GM18519 (cell line): ENCODE measurements around the gene TMEM63A.

ENCODE experiments used
- ATAC-seq: cut with Tn5 transposase; IDR thresholded peaks from one replicate; pipeline ENCODE4 v1.9.1; 2021; ENCODE audit warnings: mild to moderate bottlenecking, moderate library complexity; ENCODE audit not compliant: unreplicated experiment, low FRiP score

The TMEM63A gene

DNA sequence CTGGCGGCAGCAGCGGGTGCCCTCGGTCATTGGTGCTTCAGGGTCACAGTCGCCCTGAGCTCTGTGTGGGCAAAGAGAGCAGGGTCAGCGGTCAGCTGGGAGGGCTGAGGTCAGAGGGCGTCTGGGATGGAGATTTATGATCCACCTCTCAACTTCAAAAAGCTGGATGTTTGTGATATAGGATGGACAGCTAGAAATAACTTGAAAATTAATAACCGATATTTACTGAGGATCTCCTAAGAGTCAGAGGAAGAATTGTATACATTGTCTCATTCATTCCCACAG is 4.8 kb upstream of the TMEM63A start:
- ATAC-seq = no peak

DNA sequence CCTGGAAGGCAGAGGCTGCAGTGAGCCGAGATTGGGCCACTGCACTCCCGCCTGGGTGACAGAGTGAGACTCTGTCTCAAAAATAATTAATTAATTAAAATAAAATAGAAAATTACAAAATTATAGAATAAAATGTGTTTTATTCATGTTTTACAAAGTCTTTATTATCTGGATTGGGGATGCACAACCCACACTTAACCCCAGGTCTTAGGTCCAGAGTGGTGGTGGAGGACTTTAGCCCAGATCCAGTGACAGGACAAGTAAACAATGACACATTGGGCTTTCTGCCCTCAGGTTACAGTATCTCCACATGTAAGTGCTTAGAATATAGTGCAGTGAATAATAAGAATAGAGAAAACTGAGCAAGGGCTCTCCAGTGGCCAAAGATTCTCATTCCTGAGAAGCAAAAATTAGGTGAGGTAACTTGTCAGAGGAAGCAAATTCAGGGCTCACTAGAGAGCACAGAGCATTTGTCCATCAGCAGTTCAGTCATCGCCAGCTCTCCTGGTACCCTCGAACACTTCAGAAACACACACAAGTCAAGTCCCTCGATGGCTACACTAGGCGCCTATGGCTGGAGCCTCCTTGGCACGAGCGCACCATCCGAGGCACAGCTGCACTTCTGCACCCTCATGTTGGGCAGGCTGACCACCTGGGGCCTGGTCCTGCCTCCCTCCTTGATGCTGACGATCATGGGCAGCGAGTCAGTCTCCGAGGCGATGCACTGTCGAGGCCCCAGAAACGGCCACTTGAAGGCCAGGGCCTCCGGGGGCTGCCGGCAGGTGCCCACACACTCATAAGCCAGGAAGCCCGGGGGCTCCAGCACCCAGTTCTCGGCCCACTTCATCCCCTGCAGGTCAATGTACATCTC is 4.2 kb upstream of the TMEM63A start:
- ATAC-seq = no peak

DNA sequence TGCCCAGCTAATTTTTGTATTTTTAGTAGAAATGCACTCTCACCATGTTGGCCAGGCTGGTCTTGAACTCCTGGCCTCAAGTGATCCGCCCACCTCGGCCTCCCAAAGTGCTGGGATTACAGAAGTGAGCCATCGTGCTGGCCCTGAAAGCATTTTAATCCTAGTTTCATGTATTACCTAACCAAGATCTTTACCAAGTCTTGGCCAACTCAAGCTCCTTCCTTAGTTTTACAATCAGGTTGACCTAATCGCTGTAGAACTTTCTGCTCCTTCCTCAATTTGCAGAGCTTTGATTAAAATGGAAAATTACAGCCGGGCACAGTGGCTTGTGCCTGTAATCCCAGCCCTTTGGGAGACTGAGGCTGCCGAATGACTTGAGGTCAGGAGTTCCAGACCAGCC is 3.2 kb upstream of the TMEM63A start:
- ATAC-seq = no peak

DNA sequence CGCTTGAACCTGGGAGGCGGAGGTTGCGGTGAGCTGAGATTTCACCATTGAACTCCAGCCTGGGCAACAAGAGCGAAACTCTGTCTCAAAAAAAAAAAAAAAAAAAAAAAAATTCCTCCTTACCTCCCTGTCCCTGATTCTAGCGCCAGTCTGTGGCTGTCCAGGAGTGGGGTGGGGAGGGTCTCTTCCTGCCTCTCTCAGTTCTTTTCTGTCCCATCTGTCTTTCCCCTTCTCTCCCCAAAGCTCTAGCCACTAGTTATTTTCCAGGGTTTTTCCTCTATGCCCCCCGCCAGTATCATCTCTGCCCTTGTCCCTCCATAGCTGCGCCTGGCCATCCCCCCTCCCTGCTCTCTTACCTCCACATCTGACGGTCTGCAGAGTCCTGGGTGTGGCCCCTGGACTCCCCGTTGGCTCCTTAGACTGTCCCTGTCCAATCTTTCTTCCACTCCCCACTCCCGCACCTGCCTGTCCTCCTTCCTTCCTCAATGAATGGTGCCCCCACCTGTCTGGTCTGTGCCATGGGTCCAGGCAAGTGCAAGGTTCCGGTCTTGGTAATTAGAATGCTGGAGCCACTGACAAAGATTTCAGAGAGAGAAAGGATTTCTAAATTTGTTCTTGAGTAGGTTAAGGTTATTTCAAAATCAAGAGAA is 1.6 kb upstream of the TMEM63A start:
- ATAC-seq = no peak

GRCh38 chr1:225882694-225883615 is 775 bp upstream of the TMEM63A start:
- peak; percentile 1 for ATAC-seq

- ATAC-seq = no peak
These were observed 860 bp downstream of the TMEM63A start for GRCh38 chr1:225881081-225881958.

GRCh38 chr1:225880636-225881035 is 1.5 kb downstream of the TMEM63A start:
- ATAC-seq = no peak

- ATAC-seq = no peak
These were observed 2.0 kb downstream of the TMEM63A start for GRCh38 chr1:225880222-225880588.

DNA sequence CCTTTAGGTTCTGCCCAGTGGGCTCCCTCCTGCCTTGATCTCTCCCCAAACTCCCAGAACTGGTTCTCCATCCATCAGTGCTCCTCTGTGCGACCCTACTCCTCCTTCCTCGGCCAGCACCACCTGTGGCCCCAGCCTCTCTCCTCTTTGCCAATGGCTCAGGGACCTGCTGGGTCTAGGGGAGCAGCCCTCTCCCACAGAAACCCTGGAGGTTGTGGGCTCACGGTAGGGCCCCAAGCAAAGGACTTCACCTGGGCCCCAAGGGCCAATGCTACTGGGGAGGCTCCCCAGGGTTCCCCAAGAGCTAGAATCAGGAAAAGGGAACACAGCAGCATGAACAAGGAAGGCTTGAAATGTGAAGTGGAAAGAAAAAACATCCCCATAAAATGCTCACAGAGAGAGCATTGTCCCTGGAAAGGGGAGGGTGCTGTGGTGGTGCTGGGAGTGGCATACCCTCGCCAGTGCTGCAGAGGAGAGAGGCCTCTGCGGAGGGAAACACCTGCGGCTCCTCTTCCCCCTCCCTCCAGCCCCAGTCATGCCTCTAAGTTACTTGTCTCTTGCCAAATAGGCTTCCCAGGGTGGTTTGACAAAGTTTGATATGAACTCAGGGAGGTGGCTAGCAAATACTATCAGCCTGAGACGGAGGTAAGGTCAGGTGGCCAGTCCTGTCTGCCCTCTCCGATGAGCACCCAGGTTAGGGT is 2.5 kb downstream of the TMEM63A start:
- ATAC-seq = no peak

GRCh38 chr1:225878282-225878681 is 3.9 kb downstream of the TMEM63A start:
- no peak for ATAC-seq

GRCh38 chr1:225877580-225877979 is 4.6 kb downstream of the TMEM63A start:
- no peak for ATAC-seq

GRCh38 chr1:225876900-225877510 is 5.2 kb downstream of the TMEM63A start:
- no peak for ATAC-seq

DNA sequence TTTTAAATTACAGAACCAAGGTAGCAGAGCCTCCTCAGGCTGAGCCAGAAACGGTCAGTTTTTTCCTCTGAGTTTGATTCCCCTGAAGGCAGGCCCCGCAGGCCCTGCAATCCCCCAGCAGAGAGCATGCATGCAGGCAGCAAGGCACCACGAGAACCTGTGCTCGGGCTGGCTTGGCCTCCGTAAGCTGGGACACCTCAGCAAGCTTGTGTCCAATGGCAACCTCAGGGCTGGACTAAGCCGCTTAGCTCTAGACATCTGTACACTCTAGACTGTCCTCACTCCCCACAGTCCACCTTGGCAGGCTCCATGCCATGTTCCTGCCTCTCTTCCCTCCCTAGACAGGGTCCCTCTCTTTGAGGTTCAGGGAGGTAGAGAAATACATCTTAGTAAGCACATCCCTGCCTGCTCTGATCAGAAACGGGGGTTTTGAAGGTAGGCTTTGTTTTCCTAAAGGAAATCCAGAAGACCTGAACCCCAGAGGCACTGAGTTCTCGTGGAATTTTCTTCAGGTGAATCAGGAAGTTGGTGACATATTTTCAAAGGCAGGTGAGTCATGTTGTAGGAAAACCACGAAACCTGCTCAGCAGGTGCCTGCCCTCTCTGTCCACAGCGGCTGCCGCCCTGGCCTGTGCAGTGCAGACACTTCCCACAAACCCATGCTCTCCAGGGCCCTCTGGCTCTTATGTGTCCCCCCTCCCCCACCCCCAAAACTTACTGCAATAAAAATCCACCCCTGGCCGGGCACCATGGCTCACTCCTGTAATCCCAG is 7.0 kb downstream of the TMEM63A start:
- ATAC-seq = no peak

DNA sequence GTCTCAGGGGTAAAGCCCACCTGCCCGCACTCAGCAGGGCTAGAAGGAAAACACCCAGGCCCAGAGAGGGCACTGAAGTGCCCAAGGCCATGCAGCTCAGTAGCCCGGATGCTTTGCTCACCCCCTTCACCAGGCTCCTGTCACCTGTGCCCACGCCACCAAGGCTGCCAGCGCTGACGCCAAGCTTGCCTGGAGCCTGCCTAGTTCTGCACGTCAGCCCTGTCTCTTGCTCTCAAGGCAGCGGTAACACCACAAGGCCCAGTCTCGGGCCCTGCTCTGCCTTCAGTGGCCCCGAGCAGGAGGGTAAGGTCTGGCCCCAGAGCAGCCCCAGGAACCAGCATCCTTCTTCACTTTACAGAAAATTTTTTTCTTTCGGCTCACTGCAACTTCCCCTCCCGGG is 7.7 kb downstream of the TMEM63A start:
- no peak for ATAC-seq

DNA sequence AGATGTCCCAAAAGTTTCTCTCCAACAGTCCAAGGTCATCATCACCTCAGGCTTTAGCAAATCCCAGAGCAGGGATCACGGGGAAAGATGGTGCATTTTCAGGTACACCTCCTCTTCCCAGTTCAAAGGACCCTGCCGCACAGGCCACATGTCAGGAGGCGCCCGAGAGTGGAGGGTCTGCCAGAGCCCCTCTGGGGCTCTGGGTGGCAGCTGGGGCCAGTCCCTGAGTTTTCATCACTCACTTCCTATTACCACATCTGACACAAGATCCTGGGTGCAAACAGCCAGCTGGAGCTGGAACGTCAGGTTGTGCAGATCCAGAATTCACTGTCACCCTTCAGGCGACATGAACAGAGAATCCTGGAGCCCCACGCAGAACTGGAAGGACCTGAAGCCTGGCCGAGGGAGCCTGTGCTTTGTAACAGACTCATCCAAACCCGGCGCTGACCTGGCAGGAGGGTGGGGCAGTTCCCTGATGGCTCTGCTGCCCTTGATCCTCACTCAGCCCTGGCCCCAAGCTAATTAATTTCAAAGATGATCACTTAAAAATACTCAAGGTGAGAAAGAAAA is 8.8 kb downstream of the TMEM63A start:
- ATAC-seq = no peak

DNA sequence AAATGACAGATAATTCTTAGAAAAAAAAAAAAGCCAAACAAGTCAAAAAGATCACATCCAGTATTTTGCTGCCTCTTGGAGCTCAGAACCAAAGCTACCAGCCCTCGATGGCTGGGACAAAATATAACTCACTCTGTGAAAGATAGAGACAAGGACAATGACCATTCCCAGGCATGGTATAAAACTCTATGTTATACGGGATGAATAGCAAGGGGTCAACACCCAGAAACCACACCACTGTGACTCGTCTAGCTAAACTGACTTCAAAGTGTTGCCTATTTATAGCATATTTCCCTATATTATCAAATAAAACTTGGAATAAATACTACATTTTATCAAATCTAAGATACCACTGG is 10.1 kb downstream of the TMEM63A start:
- ATAC-seq = no peak

- ATAC-seq = no peak
These were observed 10.7 kb downstream of the TMEM63A start for GRCh38 chr1:225871359-225872074.

- ATAC-seq = no peak
These were observed 11.3 kb downstream of the TMEM63A start for GRCh38 chr1:225870911-225871310.
